ENCODE results near the gene AEN. TPM values are rescaled to one million over a fixed set of nuclear protein-coding genes. Genes with fewer than 3 reads are reported as not detected.

AEN gene
- total RNA-seq, 2 experiments from 2014 or later, result 40.7 to 43.7 TPM

DNA sequence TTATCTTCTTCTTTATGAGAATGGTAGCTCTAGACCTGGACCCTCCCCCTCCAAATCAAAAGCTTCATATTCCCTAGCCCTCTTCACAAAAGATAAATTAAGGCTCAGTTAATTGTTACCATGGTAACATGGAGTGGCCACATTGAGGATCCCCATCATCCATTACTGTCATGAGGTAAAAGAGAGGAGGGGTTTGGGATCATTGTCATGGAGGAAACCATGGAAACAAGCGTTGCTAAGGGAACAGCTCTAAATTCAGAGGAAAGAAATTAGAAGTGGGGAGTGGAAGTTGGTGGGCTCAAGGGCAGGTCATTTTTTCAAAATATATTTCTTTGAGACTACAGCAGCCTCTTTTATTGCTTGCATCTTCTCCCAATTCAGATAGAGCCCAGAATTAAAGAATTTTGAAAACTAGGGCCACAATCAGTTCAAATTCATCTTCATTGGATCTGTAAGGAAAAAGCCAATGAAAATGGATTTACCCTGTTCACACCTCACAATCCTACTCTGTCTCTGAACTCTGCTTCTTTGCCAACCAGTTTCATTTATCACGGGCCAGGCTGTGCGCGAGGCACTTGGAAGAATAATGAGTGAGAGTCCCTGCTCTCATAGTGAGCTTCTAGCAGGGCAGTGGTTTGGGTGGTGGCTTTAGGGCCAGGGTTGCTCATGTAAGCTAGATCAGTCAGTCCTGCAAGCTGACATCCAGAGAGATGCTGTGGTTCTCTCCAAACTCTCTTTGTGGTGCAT lies 11.6 kb upstream of the AEN start:
- H3K4me1 Mint-ChIP-seq (ENCODE audit: low read depth), result peaks cover 14% of the 10 kb centered on the region
- Histone ChIP-seq H3K4me1 (ENCODE audit: insufficient read depth, low read length) (peaks cover 20% of the 10 kb centered on the region), H3K9me3 (ENCODE audit: control insufficient read depth in 1 of 2, insufficient read depth in 1 of 2, low read length in 2 of 2) (peaks cover 0 to 19% of the 10 kb centered on the region in 2 experiments), H3K27me3 (ENCODE audit: control insufficient read depth in 1 of 2, insufficient read depth in 2 of 2, low read length in 2 of 2) (peaks cover 60 to 70% of the 10 kb centered on the region in 2 experiments), H3K4me3 (ENCODE audit: low read length) (no peak overlapping the region), H3K27ac (ENCODE audit: low read depth in 1 of 2, low read length in 2 of 2) (no peak overlapping the region), H3K36me3 (ENCODE audit: insufficient read depth, low read length) (no peaks in the 10 kb centered on the region)
- no peak overlapping the region for H3K4me3 Mint-ChIP-seq
- ATAC-seq (ENCODE audit: poor library complexity) (no peak), DNase-seq (no peak)
- POLR2A ChIA-PET, result interaction anchor here (1.8 kb wide), 1 partner anchor 12 kb away, joined by 4 read pairs; the partner anchor contains the start of gene AEN
- no peaks in the 10 kb centered on the region for H3K36me3 Mint-ChIP-seq (ENCODE audit: low read depth)
- intact Hi-C loops (cut with DNase I, micrococcal nuclease), result no loop called here
- CTCF ChIA-PET, result interaction anchor here (2.4 kb wide), 1 partner anchor 29 kb away, joined by 9 read pairs; the partner anchor contains the start of gene ISG20
- H3K9me3 Mint-ChIP-seq, result no peaks in the 10 kb centered on the region
- H3K27ac Mint-ChIP-seq, result no peak overlapping the region
- TF ChIP-seq, protein P1, sequence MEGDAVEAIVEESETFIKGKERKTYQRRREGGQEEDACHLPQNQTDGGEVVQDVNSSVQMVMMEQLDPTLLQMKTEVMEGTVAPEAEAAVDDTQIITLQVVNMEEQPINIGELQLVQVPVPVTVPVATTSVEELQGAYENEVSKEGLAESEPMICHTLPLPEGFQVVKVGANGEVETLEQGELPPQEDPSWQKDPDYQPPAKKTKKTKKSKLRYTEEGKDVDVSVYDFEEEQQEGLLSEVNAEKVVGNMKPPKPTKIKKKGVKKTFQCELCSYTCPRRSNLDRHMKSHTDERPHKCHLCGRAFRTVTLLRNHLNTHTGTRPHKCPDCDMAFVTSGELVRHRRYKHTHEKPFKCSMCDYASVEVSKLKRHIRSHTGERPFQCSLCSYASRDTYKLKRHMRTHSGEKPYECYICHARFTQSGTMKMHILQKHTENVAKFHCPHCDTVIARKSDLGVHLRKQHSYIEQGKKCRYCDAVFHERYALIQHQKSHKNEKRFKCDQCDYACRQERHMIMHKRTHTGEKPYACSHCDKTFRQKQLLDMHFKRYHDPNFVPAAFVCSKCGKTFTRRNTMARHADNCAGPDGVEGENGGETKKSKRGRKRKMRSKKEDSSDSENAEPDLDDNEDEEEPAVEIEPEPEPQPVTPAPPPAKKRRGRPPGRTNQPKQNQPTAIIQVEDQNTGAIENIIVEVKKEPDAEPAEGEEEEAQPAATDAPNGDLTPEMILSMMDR (IDR thresholded peaks at IDR 0.05), result no peak
- peaks cover 96% of the 10 kb centered on the region for H3K27me3 Mint-ChIP-seq

DNA sequence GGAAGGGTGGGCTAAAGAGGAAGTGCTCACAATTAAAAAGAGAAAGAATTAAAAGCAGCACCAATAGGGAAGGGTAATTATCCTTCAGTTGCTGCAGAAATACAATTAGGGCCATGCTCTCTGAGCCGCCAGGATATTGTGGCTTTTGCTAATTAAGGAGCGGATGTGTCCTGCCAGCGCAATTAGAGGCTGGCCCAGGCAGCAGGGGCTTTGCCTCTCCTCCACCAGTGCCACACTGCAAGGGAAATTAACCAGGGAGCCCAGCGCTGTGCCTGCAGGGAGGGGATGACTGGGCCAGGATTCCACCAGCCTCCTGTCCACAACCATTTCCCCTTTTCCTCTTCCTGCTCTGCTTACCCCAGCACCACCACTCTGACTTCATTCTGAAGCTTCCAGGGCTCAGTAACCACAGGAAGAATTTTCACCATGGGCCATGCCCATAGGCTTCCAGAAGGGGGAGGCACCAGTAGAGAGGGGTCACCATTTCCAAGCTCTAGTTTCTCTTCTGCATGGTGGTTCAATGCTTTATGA lies 10.4 kb upstream of the AEN start:
- ChIA-PET POLR2A (no interaction called here), CTCF (interaction anchor here (0.7 to 2.4 kb wide), 2 partner anchors 28 to 103 kb away, joined by 3 to 9 read pairs; partner anchors contain the start of gene ISG20)
- no peak for ATAC-seq (ENCODE audit: poor library complexity)
- peak in 1 of 14 experiments; percentile 38 for DNase-seq
- Mint-ChIP-seq H3K9me3 (no peaks in the 10 kb centered on the region), H3K27ac (no peak overlapping the region), H3K4me3 (no peak overlapping the region), H3K27me3 (peaks cover 84% of the 10 kb centered on the region), H3K4me1 (ENCODE audit: low read depth) (peaks cover 7% of the 10 kb centered on the region), H3K36me3 (ENCODE audit: low read depth) (no peaks in the 10 kb centered on the region)
- intact Hi-C loops (cut with DNase I, micrococcal nuclease), result no loop called here
- Histone ChIP-seq H3K27me3 (ENCODE audit: control insufficient read depth in 1 of 2, insufficient read depth in 2 of 2, low read length in 2 of 2) (peaks cover 47 to 57% of the 10 kb centered on the region in 2 experiments), H3K4me3 (ENCODE audit: low read length) (no peak overlapping the region), H3K4me1 (ENCODE audit: insufficient read depth, low read length) (peaks cover 8% of the 10 kb centered on the region), H3K27ac (ENCODE audit: low read depth in 1 of 2, low read length in 2 of 2) (no peak overlapping the region), H3K9me3 (ENCODE audit: control insufficient read depth in 1 of 2, insufficient read depth in 1 of 2, low read length in 2 of 2) (peaks cover 0 to 7% of the 10 kb centered on the region in 2 experiments), H3K36me3 (ENCODE audit: insufficient read depth, low read length) (no peaks in the 10 kb centered on the region)
- TF ChIP-seq, protein P1 (IDR thresholded peaks at IDR 0.05), result no peak

DNA sequence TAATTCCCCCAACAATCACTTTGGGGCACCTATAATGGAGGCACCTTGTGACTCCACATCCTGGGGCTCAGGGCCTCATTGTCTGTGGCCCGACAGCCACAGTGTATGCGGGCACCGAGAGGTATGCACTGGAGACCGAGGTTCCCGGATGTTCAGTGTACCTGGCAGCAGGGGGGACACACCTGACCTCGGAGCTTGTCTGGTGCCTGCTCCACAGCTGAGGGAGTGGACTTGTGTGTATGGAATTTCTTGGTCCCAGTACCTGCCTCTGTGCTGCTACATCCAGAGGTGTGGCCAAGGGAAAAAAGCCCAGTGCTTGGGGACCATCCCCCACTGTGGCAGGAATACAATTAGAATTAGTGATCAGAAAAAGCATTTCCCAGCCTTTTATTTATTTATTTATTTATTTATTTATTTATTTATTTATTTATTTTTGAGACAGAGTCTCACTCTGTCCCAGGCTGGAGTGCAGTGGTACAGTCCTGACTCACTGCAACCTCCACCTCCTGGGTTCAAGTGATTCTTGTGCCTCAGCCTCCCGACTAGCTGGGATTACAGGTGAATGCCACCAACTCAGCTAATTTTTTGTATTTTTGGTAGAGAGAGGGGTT lies 8.8 kb upstream of the AEN start:
- Mint-ChIP-seq H3K36me3 (ENCODE audit: low read depth) (no peaks in the 10 kb centered on the region), H3K27me3 (peaks cover 69% of the 10 kb centered on the region), H3K9me3 (no peaks in the 10 kb centered on the region), H3K4me1 (ENCODE audit: low read depth) (peaks cover under 1% of the 10 kb centered on the region), H3K4me3 (no peak overlapping the region), H3K27ac (no peak overlapping the region)
- H3K9me3 ChIP-seq (ENCODE audit: control insufficient read depth in 1 of 2, insufficient read depth in 1 of 2, low read length in 2 of 2), result no peaks in the 10 kb centered on the region
- H3K4me1 ChIP-seq (ENCODE audit: insufficient read depth, low read length), result peaks cover 4% of the 10 kb centered on the region
- intact Hi-C loops (cut with DNase I, micrococcal nuclease), result no loop called here
- no peak overlapping the region for H3K4me3 ChIP-seq (ENCODE audit: low read length)
- DNase-seq, result no peak
- ATAC-seq (ENCODE audit: poor library complexity), result no peak
- H3K27ac ChIP-seq (ENCODE audit: low read depth in 1 of 2, low read length in 2 of 2), result no peak overlapping the region
- peaks cover 34 to 42% of the 10 kb centered on the region in 2 experiments for H3K27me3 ChIP-seq (ENCODE audit: control insufficient read depth in 1 of 2, insufficient read depth in 2 of 2, low read length in 2 of 2)
- POLR2A ChIA-PET, result no interaction called here
- TF ChIP-seq, protein P1 (IDR thresholded peaks at IDR 0.05), result no peak
- no peaks in the 10 kb centered on the region for H3K36me3 ChIP-seq (ENCODE audit: insufficient read depth, low read length)
- CTCF ChIA-PET, result no interaction called here
